DMS 273 treated with DMSO at 0.1 percent for 48 hours (cell line): Measurements from ENCODE around the gene AKAP8L.
"Not testable (repeated sequence)": the region's sequence is repeated elsewhere in the genome, so short reads cannot be mapped to it uniquely, and the experiment has no call there.

Experiments used
- DNase-seq: peaks from one replicate; lab custom pipeline; 2025; lab: John Stamatoyannopoulos, UW

Gene AKAP8L

DNA sequence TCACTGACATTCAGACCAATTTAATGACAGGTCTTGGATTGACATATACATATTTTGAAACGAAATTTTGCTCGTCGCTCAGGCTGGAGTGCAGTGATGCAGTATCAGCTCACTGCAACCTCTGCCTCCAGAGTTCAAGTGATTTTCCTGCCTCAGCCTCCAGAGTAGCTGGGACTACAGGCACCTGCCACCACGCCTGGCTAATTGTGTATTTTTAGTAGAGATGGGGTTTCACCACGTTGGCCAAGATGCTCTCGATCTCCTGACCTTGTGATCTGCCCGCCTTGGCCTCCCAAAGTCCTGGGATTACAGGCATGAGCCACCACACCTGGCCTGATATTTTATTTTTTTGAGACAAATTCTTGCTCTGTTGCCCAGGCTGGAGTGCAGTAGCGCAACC is 66.3 kb downstream of the AKAP8L start:
- DNase-seq, result not testable (repeated sequence)

DNA sequence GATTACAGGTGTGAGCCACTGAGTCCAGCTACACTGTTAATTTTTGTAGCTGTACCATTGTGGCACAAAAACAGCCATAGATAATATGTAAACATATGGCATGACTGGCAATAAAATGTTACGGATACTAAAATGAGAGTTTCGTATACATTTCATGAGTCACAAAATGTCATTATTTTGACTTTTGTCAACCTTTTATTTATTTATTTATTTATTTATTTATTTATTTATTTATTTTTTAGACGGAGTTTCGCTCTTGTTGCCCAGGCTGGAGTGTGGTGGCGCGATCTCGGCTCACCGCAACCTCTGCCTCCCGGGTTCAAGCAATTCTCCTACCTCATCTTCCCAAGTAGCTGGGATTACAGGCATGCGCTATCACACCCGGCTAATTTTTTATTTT is 77.5 kb downstream of the AKAP8L start:
- DNase-seq, result not testable (repeated sequence)

DNA sequence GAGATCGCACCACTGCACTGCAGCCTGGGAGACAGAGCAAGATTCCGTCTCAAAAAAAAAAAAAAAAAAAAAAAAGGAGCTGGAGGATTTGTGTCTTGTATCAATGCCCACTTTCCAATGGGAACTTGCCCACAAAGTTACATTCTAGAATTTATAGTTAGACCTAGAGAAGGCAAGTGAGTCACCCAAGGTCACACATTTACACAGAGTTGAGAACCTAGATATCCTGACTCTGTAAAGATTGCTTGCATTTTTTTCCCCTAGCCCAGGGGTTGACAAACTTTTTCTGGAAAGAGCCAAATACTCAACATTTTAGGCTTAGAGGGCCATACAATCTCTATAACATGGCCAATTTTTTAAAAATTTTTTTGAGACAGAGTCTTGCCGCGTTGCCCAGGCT is 78.7 kb downstream of the AKAP8L start:
- DNase-seq, result no peak

DNA sequence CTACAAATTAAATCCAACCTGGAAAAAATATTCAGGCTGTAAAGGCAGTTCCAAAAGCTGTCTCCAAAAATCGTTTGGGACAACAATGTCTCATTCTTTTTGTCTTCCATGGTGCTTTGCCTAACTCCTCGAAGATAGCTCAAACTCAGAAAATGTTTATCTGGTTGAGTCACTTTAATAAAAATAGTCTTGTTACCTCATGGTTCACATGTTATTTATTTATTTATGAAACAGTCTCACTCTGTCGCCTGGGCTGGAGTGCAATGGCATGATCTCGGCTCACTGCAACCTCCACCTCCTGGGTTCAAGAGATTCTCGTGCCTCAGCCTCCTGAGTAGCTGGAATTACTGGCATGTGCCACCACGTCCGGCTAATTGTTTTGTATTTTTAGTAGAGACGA is 81.6 kb downstream of the AKAP8L start:
- DNase-seq, result no peak

GRCh38 chr19:15335992-15336391 is 82.8 kb downstream of the AKAP8L start:
- DNase-seq, result not testable (repeated sequence)

GRCh38 chr19:15332311-15332996 is 86.3 kb downstream of the AKAP8L start, which contains the start of gene BRD4:
TSS of gene BRD4 (minus strand) at chr19:15332539. CDS start at chr19:15273099, 59,440 bp downstream.
- no peak for DNase-seq

DNA sequence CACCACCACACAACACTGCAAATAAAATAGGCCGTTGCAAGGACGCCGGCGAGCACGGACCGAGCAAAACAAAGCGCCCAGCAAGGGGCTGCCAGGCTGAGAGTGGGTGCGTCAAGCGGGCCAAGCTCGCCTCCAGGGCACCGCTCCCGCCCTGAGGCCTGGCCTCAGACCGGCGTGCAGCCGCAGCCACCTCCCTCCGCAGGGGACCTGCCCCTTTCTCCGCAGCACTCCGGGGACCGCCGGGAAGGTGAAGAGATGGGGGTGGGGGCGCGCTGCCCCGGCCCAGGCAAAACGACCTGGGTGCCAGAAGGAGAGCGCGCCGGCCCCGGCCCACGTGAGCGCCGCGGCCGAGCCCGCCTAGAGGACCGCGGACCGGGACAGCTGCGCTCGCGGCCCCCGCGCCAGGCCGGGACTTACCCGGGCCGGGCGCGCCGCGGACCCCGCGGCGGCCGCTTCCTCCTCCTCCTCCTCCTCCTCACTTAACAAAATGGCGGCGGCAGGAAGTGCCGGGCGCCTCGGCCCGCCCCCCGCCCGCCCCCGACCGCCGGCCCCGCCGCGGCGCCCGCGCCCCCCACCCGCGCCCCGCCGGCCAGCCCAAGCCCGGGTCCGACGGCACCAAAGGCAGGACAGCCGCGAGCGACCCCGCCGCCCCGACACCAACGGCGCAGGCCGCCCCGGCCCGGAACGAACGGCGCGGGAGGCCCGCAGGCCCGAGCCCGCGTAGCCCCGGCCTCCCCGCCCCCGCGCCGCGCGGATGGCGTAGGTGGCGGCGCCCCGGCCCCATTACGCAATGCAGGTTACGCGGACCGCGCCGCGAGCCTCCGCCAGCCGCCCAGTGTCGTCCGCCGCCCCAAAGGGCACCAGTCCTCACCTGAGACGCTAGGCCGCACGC is 87.1 kb downstream of the AKAP8L start:
- DNase-seq, result no peak

- no peak for DNase-seq
Observed at GRCh38 chr19:15330801-15331418, 87.9 kb downstream of the AKAP8L start.
